Stimulated activated CD8-positive, alpha-beta memory T cell treated with anti-CD3 and anti-CD28 coated beads, Interleukin-12 subunit alpha, Interleukin-12 subunit beta, amount 100 ng/mL, for 24 hours (primary cell): ENCODE data around the gene CCDC102A.

ENCODE experiments used
- DNase-seq: peaks from one replicate; pipeline ENCODE4 v3.0.0-alpha.2; 2020; ENCODE audit errors: extremely low read depth

CCDC102A gene

GRCh38 chr16:57462209-57462977 lies 74.0 kb downstream of the CCDC102A start, which contains the start of gene POLR2C:
Gene POLR2C, plus strand, starts transcription at chr16:57462679. Its CDS starts 46 bp downstream, at chr16:57462725.
- peak; percentile 81 for DNase-seq
